ENCODE measurements around the gene CXorf65.

- TF ChIP-seq EZH2 (IDR thresholded peaks at IDR 0.05; ENCODE audit: insufficient read depth, poor library complexity, severe bottlenecking) (no peak), EZH2phosphoT487 (IDR thresholded peaks at IDR 0.05; ENCODE audit: insufficient read depth, low read depth) (no peak)
Observed at GRCh38 chrX:71105628-71106027, 912 bp downstream of the CXorf65 start.
